K562 (cell line): Measurements from ENCODE around the gene DLX4. TPM values are rescaled to one million over a fixed set of nuclear protein-coding genes. Genes with fewer than 3 reads are reported as not detected.

Experiments used
- ATAC-seq: fragments of 200-7000 bp; cut with Tn5 transposase; 3 replicates; pipeline ENCODE4 v1.9.1; 2020; ENCODE audit warnings: moderate library complexity
- BruUV-seq: library from RNA; stranded (reverse); fragments of 400-500 nt; replicated peaks from 2 replicates; lab custom pipeline; 2021; lab: Mats Ljungman, UMichigan
- CTCF ChIA-PET: fragments of 300-600 bp; formaldehyde crosslinking; extraction: SDS; loops from one replicate; lab custom pipeline; 2021; ENCODE audit warnings: low intra/inter-chr PET ratio; lab: Yijun Ruan, JAX
- POLR2A ChIA-PET: fragments of 300-600, 350-650 bp; sonication (Branson Sonifier 250); formaldehyde crosslinking; extraction: SDS; loops from one replicate; lab custom pipeline; 2021; ENCODE audit warnings: antibody characterized with exemption, inconsistent platforms; lab: Yijun Ruan, JAX
- DNase-seq, 4 experiments: peaks; one replicate each; pipeline versions ENCODE4 v3.0.0 to v3.0.0-alpha.2; 2011 to 2018; ENCODE audit warnings: low spot score in 3 of 4, mixed read lengths in 3 of 4; ENCODE audit errors: extremely low read depth in 1 of 4
- FAIRE-seq: peaks from 2 replicates; lab custom pipeline; 2011; peaks lifted over from hg19 to GRCh38; lab: Jason Lieb, UNC
- H2AFZ ChIP-seq: 2 replicates; pipeline ENCODE4 v1.6.0; 2011; ENCODE audit warnings: low read depth, low read length, control low read depth, inconsistent platforms
- H3K27ac ChIP-seq: fragments of 200-600 bp; 3 replicates; pipeline ENCODE4 v1.8.0; 2011; ENCODE audit warnings: low read depth, mild to moderate bottlenecking, control low read depth, inconsistent platforms, low read length, moderate library complexity, mixed read lengths; ENCODE audit errors: extremely low read depth
- H3K27me3 ChIP-seq, 2 experiments: fragments of 300-600 bp in 1 of 2; 2 replicates in 1 of 2; 3 replicates in 1 of 2; pipeline versions ENCODE4 v1.6.0 to v1.8.0; 2011; ENCODE audit warnings: inconsistent platforms in 2 of 2, low read length in 2 of 2, mild to moderate bottlenecking in 1 of 2, mixed read lengths in 1 of 2, moderate library complexity in 1 of 2; ENCODE audit not compliant: control insufficient read depth in 2 of 2, insufficient read depth in 2 of 2
- H3K36me3 ChIP-seq: fragments of 300-600 bp; 3 replicates; pipeline ENCODE4 v1.8.0; 2011; ENCODE audit warnings: mild to moderate bottlenecking, low read length, inconsistent platforms; ENCODE audit not compliant: control insufficient read depth, insufficient read depth
- H3K4me1 ChIP-seq, 2 experiments: fragments of 200-600 bp in 1 of 2; replicated peaks in 1 of 2; 2 replicates in 1 of 2; 3 replicates in 1 of 2; pipeline versions ENCODE4 v1.5.1 to v1.8.0; 2011; ENCODE audit warnings: inconsistent platforms in 2 of 2, low read length in 2 of 2, mild to moderate bottlenecking in 1 of 2, mixed read lengths in 1 of 2, moderate library complexity in 1 of 2; ENCODE audit not compliant: control insufficient read depth in 2 of 2, insufficient read depth in 2 of 2
- H3K4me2 ChIP-seq: 2 replicates; pipeline ENCODE4 v1.6.1; 2011; ENCODE audit warnings: low read length, control low read depth, inconsistent platforms, mixed read lengths; ENCODE audit not compliant: insufficient read depth
- H3K4me3 ChIP-seq: fragments of 200-600 bp; sonication (generic), shearing (Covaris generic); 2 replicates; pipeline ENCODE4 v1.5.1; 2016; ENCODE audit warnings: control low read depth, inconsistent platforms
- H3K79me2 ChIP-seq: fragments of 200-600 bp; 3 replicates; pipeline ENCODE4 v1.8.0; 2011; ENCODE audit warnings: low read length, inconsistent platforms; ENCODE audit not compliant: control insufficient read depth, insufficient read depth
- H3K9ac ChIP-seq, 2 experiments: 2 replicates each; pipeline versions ENCODE4 v1.6.0 to v1.6.1; 2011; ENCODE audit warnings: low read depth in 2 of 2, low read length in 2 of 2, control low read depth in 1 of 2, inconsistent platforms in 1 of 2, mild to moderate bottlenecking in 1 of 2, mixed read lengths in 1 of 2; ENCODE audit not compliant: insufficient read depth in 1 of 2
- H3K9me1 ChIP-seq: one replicate; pipeline ENCODE4 v1.6.0; 2011; ENCODE audit warnings: inconsistent platforms, mild to moderate bottlenecking, low read length, moderate library complexity; ENCODE audit not compliant: control insufficient read depth, insufficient read depth
- H3K9me3 ChIP-seq: replicated peaks from 2 replicates; pipeline ENCODE4 v1.5.1; 2011; ENCODE audit warnings: low read depth, low read length, inconsistent platforms; ENCODE audit not compliant: control insufficient read depth, insufficient read depth
- H4K20me1 ChIP-seq: replicated peaks from 2 replicates; pipeline ENCODE4 v1.6.1; 2011; ENCODE audit warnings: low read length, inconsistent platforms, mixed read lengths; ENCODE audit not compliant: control insufficient read depth, insufficient read depth
- CEBPG ChIP-seq, 3 experiments: fragments of 200-800 bp in 1 of 3; sonication (Bioruptor generic) in 1 of 3; sonication (generic) in 1 of 3; formaldehyde crosslinking in 1 of 3; IDR thresholded peaks in 2 of 3; conservative IDR thresholded peaks in 1 of 3; 2 replicates each; pipeline versions ENCODE4 v1.6.1 to v1.8.0; 2016 to 2022; ENCODE audit warnings: missing compliant biosample characterization in 2 of 3, missing genetic modification characterization in 2 of 3, mild to moderate bottlenecking in 1 of 3, missing genetic modification reagents in 1 of 3
- ETV6 ChIP-seq, 3 experiments: fragments of 150-350 bp in 1 of 3; sonication (generic) in 1 of 3; formaldehyde crosslinking in 1 of 3; IDR thresholded peaks; 2 replicates each; pipeline versions ENCODE4 v1.6.1 to v1.8.0; 2014 to 2022; ENCODE audit warnings: borderline replicate concordance in 2 of 3, low read depth in 2 of 3, antibody characterized with exemption in 1 of 3, low read length in 1 of 3, mild to moderate bottlenecking in 1 of 3, missing genetic modification reagents in 1 of 3
- FOXM1 ChIP-seq, 2 experiments: fragments of 450-650 bp in 1 of 2; sonication (generic) in 1 of 2; formaldehyde crosslinking in 1 of 2; IDR thresholded peaks; 2 replicates each; pipeline versions ENCODE4 v1.6.1 to v1.9.0; 2017 to 2022; ENCODE audit warnings: low read depth in 2 of 2, mild to moderate bottlenecking in 2 of 2, missing genetic modification reagents in 1 of 2, moderate library complexity in 1 of 2
- GTF2E2 ChIP-seq: fragments of 200-800 bp; sonication (Bioruptor generic); IDR thresholded peaks from 2 replicates; pipeline ENCODE4 v1.6.1; 2016; ENCODE audit warnings: missing genetic modification characterization, missing compliant biosample characterization
- GTF2F1 ChIP-seq: IDR thresholded peaks from 2 replicates; pipeline ENCODE4 v1.6.1; 2011; ENCODE audit warnings: low read depth, low read length, improper control_type of control experiment
- MLX ChIP-seq, 2 experiments: fragments of 450-650 bp in 1 of 2; sonication (generic) in 1 of 2; formaldehyde crosslinking; conservative IDR thresholded peaks; 2 replicates each; pipeline versions ENCODE4 v1.4.0 to v1.8.1; 2020 to 2022; ENCODE audit warnings: mild to moderate bottlenecking in 1 of 2, missing genetic modification reagents in 1 of 2
- NR1H2 ChIP-seq: sonication (generic); formaldehyde crosslinking; IDR thresholded peaks from 2 replicates; pipeline ENCODE4 v1.4.0; 2020; ENCODE audit warnings: mild to moderate bottlenecking, missing genetic modification reagents
- PHTF2 ChIP-seq: fragments of 250-450 bp; sonication (Bioruptor Pico); IDR thresholded peaks from 2 replicates; pipeline ENCODE4 v1.5.0; 2021; ENCODE audit warnings: mild to moderate bottlenecking
- SIN3A ChIP-seq, 2 experiments: fragments of 150-350 bp in 1 of 2; IDR thresholded peaks; 2 replicates each; pipeline ENCODE4 v1.6.1; 2011 to 2016; ENCODE audit warnings: borderline replicate concordance in 2 of 2, low read depth in 2 of 2, low read length in 2 of 2, mild to moderate bottlenecking in 2 of 2, moderate library complexity in 2 of 2; ENCODE audit not compliant: control insufficient read depth in 1 of 2
- SPI1 ChIP-seq: IDR thresholded peaks from 2 replicates; pipeline ENCODE4 v1.6.1; 2011; ENCODE audit warnings: low read depth, low read length, control low read depth, borderline replicate concordance
- ZBTB49 ChIP-seq: sonication (generic); formaldehyde crosslinking; IDR thresholded peaks from 2 replicates; pipeline ENCODE4 v1.8.0; 2022; ENCODE audit warnings: missing genetic modification reagents, mild to moderate bottlenecking, borderline replicate concordance
- ZFX ChIP-seq: sonication (generic); formaldehyde crosslinking; IDR thresholded peaks from 2 replicates; pipeline ENCODE4 v1.8.0; 2022; ENCODE audit warnings: mild to moderate bottlenecking, missing genetic modification reagents, moderate library complexity
- ZNF316 ChIP-seq: fragments of 450-650 bp; IDR thresholded peaks from 2 replicates; pipeline ENCODE4 v1.6.1; 2016
- ZNF780A ChIP-seq: fragments of 250-450 bp; sonication (Bioruptor Pico); IDR thresholded peaks from 2 replicates; pipeline ENCODE4 v1.5.0; 2021; ENCODE audit warnings: mild to moderate bottlenecking
- WGBS: fragments of 100-300 bp; shearing (Covaris generic); methylation state at CpG from one replicate; pipeline ENCODE4 v1.1.6; 2016; ENCODE audit warnings: low coverage, mixed read lengths; ENCODE audit not compliant: insufficient coverage; ENCODE audit errors: missing lambda C conversion rate; 5-methylcytosine and 5-hydroxymethylcytosine counted together
- in situ Hi-C: fragments of 300-500 bp; cut with MboI; formaldehyde crosslinking; loops from 4 replicates; pipeline ENCODE4 v1.15.0; 2018; ENCODE audit warnings: inconsistent platforms, mixed read lengths
- intact Hi-C: fragments of 100-400 bp; cut with micrococcal nuclease; formaldehyde crosslinking; loops from 2 replicates; pipeline ENCODE4 v1.14.2; 2022
- polyA plus RNA-seq, 8 experiments: library from polyadenylated mRNA; depleted of rRNA in 4 of 8; stranded (reverse) in 5 of 8; unstranded in 3 of 8; fragments of >200 nt; fragmentation: Nextera tagmentation in 2 of 8; fragmentation: Illumina TruSeq in 1 of 8; extraction: Ambion mirVana in 2 of 8; extraction: Trizol in 1 of 8; gene quantifications; 2 replicates each; pipeline versions ENCODE4 v1.2.1 to v1.2.3, GENCODE V29; 2011 to 2014; ENCODE audit warnings: inconsistent platforms in 1 of 8, missing spikeins in 1 of 8
- total RNA-seq, 7 experiments: library from RNA; depleted of rRNA in 6 of 7; stranded (reverse); fragments of >200 nt in 6 of 7; fragmentation: Illumina TruSeq in 2 of 7; extraction: Trizol in 2 of 7; gene quantifications; 2 replicates each; pipeline versions ENCODE4 v1.2.1 to v1.2.3, GENCODE V29; 2011 to 2021; ENCODE audit warnings: low replicate concordance in 1 of 7

DLX4 gene
- total and polyA plus RNA-seq, 9 of the 15 experiments (the other 6 are each of a cell fraction or from before 2014, with no cell fraction given), result 0.15 to 2.2 (median 0.58) TPM

- intact Hi-C loops, result loop anchor here (1.0 to 5.0 kb wide), 4 partner anchors 119 to 429 kb away; no protein-coding TSS in a partner anchor
- no peak for FAIRE-seq
- peaks cover 5% of the 10 kb centered on the region for H4K20me1 ChIP-seq
- TF ChIP-seq ETV6 (IDR thresholded peaks at IDR 0.05; ENCODE audit: borderline replicate concordance in 1 of 2, low read depth in 2 of 2, low read length in 1 of 2), result no peak
- TF ChIP-seq ETV6 (CRISPR knock-in tag; IDR thresholded peaks at IDR 0.05; ENCODE audit: borderline replicate concordance), result no peak
- no peak for TF ChIP-seq NR1H2
- no peak for TF ChIP-seq ZFX (CRISPR knock-in tag)
- no peak for TF ChIP-seq ZBTB49 (CRISPR knock-in tag)
- TF ChIP-seq MLX (CRISPR knock-in tag; conservative IDR thresholded peaks at IDR 0.05), result no peak
- TF ChIP-seq SPI1, result no peak
- TF ChIP-seq SIN3A (IDR thresholded peaks at IDR 0.05; ENCODE audit: borderline replicate concordance in 2 of 2, control insufficient read depth in 1 of 2, low read depth in 2 of 2, low read length in 2 of 2), result no peak
- no peak for TF ChIP-seq CEBPG (CRISPR knock-in tag; IDR thresholded peaks at IDR 0.05)
- no peak for TF ChIP-seq CEBPG (tag; conservative IDR thresholded peaks at IDR 0.05 in 1 of 2, IDR thresholded peaks at IDR 0.05 in 1 of 2)
- TF ChIP-seq ZNF780A (CRISPR knock-in tag), result no peak
- TF ChIP-seq ZNF316, result no peak
- TF ChIP-seq GTF2E2, result no peak
- TF ChIP-seq PHTF2, result no peak
- TF ChIP-seq FOXM1 (IDR thresholded peaks at IDR 0.05; ENCODE audit: low read depth), result no peak
- no peak for TF ChIP-seq FOXM1 (CRISPR knock-in tag; IDR thresholded peaks at IDR 0.05; ENCODE audit: low read depth)
- no peak for TF ChIP-seq GTF2F1
- TF ChIP-seq, all 486 proteins: peak for 0
- H3K27me3 ChIP-seq, result peaks cover 22 to 35% of the 10 kb centered on the region in 2 experiments; a peak in 4 of 5 replicates
- ChIA-PET POLR2A (no interaction called here), CTCF (interaction anchor here (0.7 to 6.2 kb wide), 11 partner anchors 27 to 442 kb away, joined by 3 to 134 read pairs (median 8); no protein-coding TSS in a partner anchor)
- no peak overlapping the region for H3K4me3 ChIP-seq
- no peaks in the 10 kb centered on the region for H3K9me3 ChIP-seq
- 0 out of 2 replicates have a peak overlapping the region, but pooled peaks have one; percentile 47 for H3K4me2 ChIP-seq
- no peak for DNase-seq
- peak overlapping the region; percentile 93 for H2AFZ ChIP-seq
- H3K79me2 ChIP-seq, result no peaks in the 10 kb centered on the region
- H3K4me1 ChIP-seq, result peaks cover 0 to 25% of the 10 kb centered on the region in 2 experiments; a peak in 2 of 5 replicates
- no peak for ATAC-seq
- H3K9ac ChIP-seq, result 0 out of 4 replicates have a peak overlapping the region, but pooled peaks of 1 of the 2 experiments have one; percentile 10
- H3K27ac ChIP-seq, result no peak overlapping the region
- in situ Hi-C loops, result loop anchor here (5.0 kb wide), 2 partner anchors 137 to 427 kb away; no protein-coding TSS in a partner anchor
- BruUV-seq, result no TSS peak
- WGBS, result 17% methylated on average over 11 of the region's 11 CpGs
- H3K9me1 ChIP-seq, result no peaks in the 10 kb centered on the region
- no peaks in the 10 kb centered on the region for H3K36me3 ChIP-seq
Measured at GRCh38 chr17:49998836-49999511, 30.0 kb downstream of the DLX4 start.
